ENCODE results near the gene PRKCA. TPM values are rescaled to one million over a fixed set of nuclear protein-coding genes. Genes with fewer than 3 reads are reported as not detected.

The PRKCA gene
- total and polyA plus RNA-seq, 4 donors, result 3.0 to 14.1 (median 5.4) TPM

DNA sequence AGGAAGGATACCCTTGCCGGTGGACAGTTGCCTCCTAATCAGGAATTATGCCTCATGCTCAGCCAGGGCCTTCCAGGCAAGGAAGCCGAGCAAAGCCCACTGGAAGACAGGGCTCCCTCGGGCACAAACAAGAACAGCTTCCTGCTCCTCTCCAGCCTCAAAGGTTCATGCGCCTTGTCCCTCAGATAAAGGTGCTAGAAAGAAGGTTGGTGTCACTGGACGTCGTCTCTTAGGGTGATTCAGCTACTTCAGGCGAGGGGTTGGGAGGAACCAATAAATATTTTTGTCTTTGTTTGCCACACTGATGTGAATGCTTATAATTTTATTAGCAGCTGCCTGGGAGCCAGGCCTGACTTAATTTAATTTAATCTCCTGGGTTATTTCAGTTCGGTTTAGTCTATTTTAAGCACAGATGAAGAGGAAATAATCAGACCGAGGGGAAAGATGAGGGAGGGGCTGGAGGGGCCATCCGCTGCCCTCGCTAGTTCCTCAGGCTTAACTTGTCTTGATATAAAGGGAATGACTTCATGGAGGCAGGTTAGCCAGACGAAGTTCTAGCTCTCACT lies 360.7 kb downstream of the PRKCA start:
- H3K9ac ChIP-seq (ENCODE audit: low read depth in 1 of 2, low read length in 2 of 2), result no peak overlapping the region
- no peaks in the 10 kb centered on the region for H3K9me3 ChIP-seq (ENCODE audit: control insufficient read depth in 4 of 4, low read length in 3 of 4)
- TF ChIP-seq MAX (IDR thresholded peaks at IDR 0.05) (no peak), RAD21 (IDR thresholded peaks at IDR 0.05) (no peak), HNF4A (conservative IDR thresholded peaks at IDR 0.05) (no peak), JUND (IDR thresholded peaks at IDR 0.05) (no peak), GABPA (IDR thresholded peaks at IDR 0.05 in 1 of 2, conservative IDR thresholded peaks at IDR 0.05 in 1 of 2) (no peak), YY1 (IDR thresholded peaks at IDR 0.05) (no peak), FOXA1 (IDR thresholded peaks at IDR 0.05) (no peak), TAF1 (conservative IDR thresholded peaks at IDR 0.05) (no peak), RXRA (IDR thresholded peaks at IDR 0.05) (no peak)
- TF ChIP-seq, protein P1, sequence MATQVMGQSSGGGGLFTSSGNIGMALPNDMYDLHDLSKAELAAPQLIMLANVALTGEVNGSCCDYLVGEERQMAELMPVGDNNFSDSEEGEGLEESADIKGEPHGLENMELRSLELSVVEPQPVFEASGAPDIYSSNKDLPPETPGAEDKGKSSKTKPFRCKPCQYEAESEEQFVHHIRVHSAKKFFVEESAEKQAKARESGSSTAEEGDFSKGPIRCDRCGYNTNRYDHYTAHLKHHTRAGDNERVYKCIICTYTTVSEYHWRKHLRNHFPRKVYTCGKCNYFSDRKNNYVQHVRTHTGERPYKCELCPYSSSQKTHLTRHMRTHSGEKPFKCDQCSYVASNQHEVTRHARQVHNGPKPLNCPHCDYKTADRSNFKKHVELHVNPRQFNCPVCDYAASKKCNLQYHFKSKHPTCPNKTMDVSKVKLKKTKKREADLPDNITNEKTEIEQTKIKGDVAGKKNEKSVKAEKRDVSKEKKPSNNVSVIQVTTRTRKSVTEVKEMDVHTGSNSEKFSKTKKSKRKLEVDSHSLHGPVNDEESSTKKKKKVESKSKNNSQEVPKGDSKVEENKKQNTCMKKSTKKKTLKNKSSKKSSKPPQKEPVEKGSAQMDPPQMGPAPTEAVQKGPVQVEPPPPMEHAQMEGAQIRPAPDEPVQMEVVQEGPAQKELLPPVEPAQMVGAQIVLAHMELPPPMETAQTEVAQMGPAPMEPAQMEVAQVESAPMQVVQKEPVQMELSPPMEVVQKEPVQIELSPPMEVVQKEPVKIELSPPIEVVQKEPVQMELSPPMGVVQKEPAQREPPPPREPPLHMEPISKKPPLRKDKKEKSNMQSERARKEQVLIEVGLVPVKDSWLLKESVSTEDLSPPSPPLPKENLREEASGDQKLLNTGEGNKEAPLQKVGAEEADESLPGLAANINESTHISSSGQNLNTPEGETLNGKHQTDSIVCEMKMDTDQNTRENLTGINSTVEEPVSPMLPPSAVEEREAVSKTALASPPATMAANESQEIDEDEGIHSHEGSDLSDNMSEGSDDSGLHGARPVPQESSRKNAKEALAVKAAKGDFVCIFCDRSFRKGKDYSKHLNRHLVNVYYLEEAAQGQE (IDR thresholded peaks at IDR 0.05), result no peak
- H3K27me3 ChIP-seq (ENCODE audit: control insufficient read depth in 4 of 4, insufficient read depth in 4 of 4, low read length in 3 of 4), result no peaks in the 10 kb centered on the region
- H3K4me3 ChIP-seq (ENCODE audit: low read depth in 1 of 3, low read length in 3 of 3), result no peak overlapping the region
- 72% methylated on average over 12 of the region's 12 CpGs for WGBS
- H3K27ac ChIP-seq (ENCODE audit: low read depth in 1 of 2, low read length in 2 of 2), result no peak overlapping the region
- no peak for DNase-seq (ENCODE audit: low spot score)
- H3K36me3 ChIP-seq (ENCODE audit: control insufficient read depth in 4 of 4, insufficient read depth in 3 of 4, low read depth in 1 of 4, low read length in 3 of 4), result no peaks in the 10 kb centered on the region
- H3K4me1 ChIP-seq (ENCODE audit: control insufficient read depth in 4 of 4, insufficient read depth in 4 of 4, low read length in 3 of 4), result no peaks in the 10 kb centered on the region

GRCh38 chr17:66664336-66664735 lies 361.9 kb downstream of the PRKCA start:
- 98% methylated on average over 4 of the region's 4 CpGs for WGBS
- Histone ChIP-seq H3K27me3 (ENCODE audit: control insufficient read depth in 4 of 4, insufficient read depth in 4 of 4, low read length in 3 of 4) (no peaks in the 10 kb centered on the region), H3K4me1 (ENCODE audit: control insufficient read depth in 4 of 4, insufficient read depth in 4 of 4, low read length in 3 of 4) (no peaks in the 10 kb centered on the region), H3K9ac (ENCODE audit: low read depth in 1 of 2, low read length in 2 of 2) (no peak overlapping the region), H3K27ac (ENCODE audit: low read depth in 1 of 2, low read length in 2 of 2) (no peak overlapping the region), H3K4me3 (ENCODE audit: low read depth in 1 of 3, low read length in 3 of 3) (no peak overlapping the region), H3K9me3 (ENCODE audit: control insufficient read depth in 4 of 4, low read length in 3 of 4) (no peaks in the 10 kb centered on the region), H3K36me3 (ENCODE audit: control insufficient read depth in 4 of 4, insufficient read depth in 3 of 4, low read depth in 1 of 4, low read length in 3 of 4) (no peaks in the 10 kb centered on the region)
- DNase-seq (ENCODE audit: low spot score), result no peak
- TF ChIP-seq TAF1 (conservative IDR thresholded peaks at IDR 0.05), result no peak
- no peak for TF ChIP-seq HNF4A (conservative IDR thresholded peaks at IDR 0.05)
- no peak for TF ChIP-seq GABPA (IDR thresholded peaks at IDR 0.05 in 1 of 2, conservative IDR thresholded peaks at IDR 0.05 in 1 of 2)
- TF ChIP-seq, protein P2, sequence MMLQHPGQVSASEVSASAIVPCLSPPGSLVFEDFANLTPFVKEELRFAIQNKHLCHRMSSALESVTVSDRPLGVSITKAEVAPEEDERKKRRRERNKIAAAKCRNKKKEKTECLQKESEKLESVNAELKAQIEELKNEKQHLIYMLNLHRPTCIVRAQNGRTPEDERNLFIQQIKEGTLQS (IDR thresholded peaks at IDR 0.05), result no peak
- no peak for TF ChIP-seq FOXA2 (IDR thresholded peaks at IDR 0.05)
- TF ChIP-seq, protein P3, sequence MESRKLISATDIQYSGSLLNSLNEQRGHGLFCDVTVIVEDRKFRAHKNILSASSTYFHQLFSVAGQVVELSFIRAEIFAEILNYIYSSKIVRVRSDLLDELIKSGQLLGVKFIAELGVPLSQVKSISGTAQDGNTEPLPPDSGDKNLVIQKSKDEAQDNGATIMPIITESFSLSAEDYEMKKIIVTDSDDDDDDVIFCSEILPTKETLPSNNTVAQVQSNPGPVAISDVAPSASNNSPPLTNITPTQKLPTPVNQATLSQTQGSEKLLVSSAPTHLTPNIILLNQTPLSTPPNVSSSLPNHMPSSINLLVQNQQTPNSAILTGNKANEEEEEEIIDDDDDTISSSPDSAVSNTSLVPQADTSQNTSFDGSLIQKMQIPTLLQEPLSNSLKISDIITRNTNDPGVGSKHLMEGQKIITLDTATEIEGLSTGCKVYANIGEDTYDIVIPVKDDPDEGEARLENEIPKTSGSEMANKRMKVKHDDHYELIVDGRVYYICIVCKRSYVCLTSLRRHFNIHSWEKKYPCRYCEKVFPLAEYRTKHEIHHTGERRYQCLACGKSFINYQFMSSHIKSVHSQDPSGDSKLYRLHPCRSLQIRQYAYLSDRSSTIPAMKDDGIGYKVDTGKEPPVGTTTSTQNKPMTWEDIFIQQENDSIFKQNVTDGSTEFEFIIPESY (IDR thresholded peaks at IDR 0.05), result no peak
- no peak for TF ChIP-seq JUND (IDR thresholded peaks at IDR 0.05)
- no peak for TF ChIP-seq RAD21 (IDR thresholded peaks at IDR 0.05)
- TF ChIP-seq FOXA1 (IDR thresholded peaks at IDR 0.05), result no peak
- TF ChIP-seq HNF4G (IDR thresholded peaks at IDR 0.05), result no peak
- TF ChIP-seq CTCF (IDR thresholded peaks at IDR 0.05; ENCODE audit: low read depth, low read length, missing input control), result no peak
- TF ChIP-seq, protein P1 (IDR thresholded peaks at IDR 0.05), result no peak
- TF ChIP-seq SP1 (IDR thresholded peaks at IDR 0.05), result no peak
- no peak for TF ChIP-seq EGR1 (IDR thresholded peaks at IDR 0.05; ENCODE audit: low read depth in 2 of 2)
- no peak for TF ChIP-seq YY1 (IDR thresholded peaks at IDR 0.05)
- TF ChIP-seq RXRA (IDR thresholded peaks at IDR 0.05), result no peak
- TF ChIP-seq MAX (IDR thresholded peaks at IDR 0.05), result no peak
- TF ChIP-seq NR2F2 (IDR thresholded peaks at IDR 0.05), result no peak

Measured in liver (tissue), 9 donors.